ENCODE results near the gene RTEL1.
"Not testable (repeated sequence)": the region's sequence is repeated elsewhere in the genome, so short reads cannot be mapped to it uniquely, and the experiment has no call there.

RTEL1 gene

DNA sequence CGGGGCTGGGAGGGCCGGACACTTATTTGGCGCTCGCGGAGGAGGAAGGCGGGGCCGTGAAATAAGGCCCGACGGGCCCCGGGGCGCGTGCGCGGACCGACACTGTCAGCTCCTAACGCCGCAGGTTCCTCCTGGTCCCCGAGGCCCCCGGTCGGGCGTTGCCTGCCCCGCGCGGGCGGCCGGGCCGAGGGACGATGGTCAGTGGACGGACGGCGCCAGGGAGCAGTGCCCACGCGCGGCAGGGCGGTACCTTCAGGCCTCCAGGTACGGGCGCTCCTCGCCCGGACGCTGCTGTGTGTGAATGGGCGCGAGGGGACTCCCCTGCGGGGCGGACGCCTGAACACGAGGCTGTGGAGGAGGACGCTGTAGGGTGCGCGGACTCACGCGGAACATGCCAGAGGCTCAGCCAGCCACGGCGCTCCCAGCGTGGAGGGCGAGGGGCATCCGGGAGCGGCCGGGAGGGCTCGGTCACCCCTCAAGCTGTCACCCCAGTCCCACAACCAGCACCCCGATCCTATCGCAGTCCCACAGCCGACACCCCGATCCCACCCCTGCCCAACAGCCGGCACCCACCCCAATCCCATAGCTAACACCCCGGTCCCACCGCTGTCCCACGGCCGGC, 30.9 kb upstream of the RTEL1 start:
- peak; percentile 94 for DNase-seq (ENCODE audit: low spot score)

DNA sequence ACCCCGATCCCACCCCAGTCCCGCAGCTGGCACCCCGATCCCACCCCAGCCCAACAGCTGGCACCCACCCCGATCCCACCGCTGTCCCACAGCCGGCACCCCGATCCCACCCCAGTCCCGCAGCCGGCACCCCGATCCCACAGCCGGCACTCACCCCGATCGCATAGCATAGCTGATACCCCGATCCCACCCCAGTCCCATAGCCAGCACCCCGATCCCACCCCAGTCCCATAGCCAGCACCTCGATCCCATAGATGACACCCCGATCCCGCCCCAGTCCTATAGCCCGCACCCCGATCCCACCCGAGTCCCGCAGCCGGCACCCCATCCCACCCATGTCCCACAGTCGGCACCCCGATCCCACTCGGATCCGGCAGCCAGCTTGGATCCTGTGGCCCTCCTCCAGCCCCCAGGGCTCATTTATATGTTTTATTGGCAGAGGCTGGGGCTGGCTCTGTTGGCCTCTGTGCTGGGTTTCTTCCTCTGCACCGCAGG, 30.3 kb upstream of the RTEL1 start:
- DNase-seq (ENCODE audit: low spot score), result no peak

DNA sequence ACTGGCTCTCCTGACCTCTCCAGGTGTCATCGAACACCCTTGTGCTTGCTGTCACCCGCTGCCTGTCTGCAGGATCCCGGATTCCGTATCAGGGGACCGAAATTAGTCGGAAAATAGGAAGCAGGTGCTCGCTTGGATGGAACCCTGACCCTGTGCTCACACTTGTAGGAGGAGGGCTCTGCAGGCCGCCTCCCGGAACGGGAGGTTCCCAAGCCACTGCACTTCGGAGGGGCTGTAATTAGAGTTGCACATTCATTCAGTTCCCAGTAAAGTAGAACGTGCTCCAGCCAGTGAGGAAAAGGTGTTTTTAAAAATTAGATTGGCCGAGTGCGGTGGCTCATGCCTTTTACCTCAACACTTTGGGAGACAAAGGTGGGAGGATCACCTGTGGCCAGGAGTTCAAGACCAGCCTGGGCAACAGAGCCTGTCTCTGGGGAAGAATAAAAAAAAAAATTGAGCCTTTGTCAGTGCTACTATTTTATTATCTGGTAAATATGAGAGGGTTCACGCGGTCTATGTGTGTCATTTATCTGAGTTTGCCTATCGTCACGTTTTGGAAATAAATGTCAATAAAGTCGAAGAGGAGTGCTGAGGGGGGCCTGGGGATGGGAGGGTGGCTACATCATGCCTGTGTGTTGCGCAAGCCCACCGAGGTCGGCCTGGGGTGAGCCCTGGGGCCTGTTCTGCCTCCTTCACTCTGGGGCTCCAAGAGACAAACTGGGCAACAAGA, 29.7 kb upstream of the RTEL1 start:
- peak; percentile 86 for DNase-seq (ENCODE audit: low spot score)

DNA sequence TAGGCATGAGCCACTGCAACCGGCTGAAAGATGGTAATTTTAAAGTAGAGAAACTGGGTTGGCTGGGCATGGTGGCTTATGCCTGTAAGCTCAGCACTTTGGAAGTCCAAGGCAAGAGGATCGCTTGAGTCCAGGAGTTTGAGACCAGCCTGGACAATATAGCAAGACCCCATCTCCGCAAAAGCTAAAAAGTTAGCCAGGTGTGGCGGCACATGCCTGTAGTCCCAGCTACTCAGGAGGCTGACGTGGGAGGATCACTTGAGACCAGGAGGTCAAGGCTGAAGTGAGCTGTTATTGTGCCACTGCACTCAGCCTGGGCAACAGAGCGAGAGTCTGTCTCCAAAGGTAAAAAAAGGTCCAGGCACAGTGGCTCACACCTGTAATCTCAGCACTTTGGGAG, 27.2 kb upstream of the RTEL1 start:
- DNase-seq (ENCODE audit: low spot score), result not testable (repeated sequence)

DNA sequence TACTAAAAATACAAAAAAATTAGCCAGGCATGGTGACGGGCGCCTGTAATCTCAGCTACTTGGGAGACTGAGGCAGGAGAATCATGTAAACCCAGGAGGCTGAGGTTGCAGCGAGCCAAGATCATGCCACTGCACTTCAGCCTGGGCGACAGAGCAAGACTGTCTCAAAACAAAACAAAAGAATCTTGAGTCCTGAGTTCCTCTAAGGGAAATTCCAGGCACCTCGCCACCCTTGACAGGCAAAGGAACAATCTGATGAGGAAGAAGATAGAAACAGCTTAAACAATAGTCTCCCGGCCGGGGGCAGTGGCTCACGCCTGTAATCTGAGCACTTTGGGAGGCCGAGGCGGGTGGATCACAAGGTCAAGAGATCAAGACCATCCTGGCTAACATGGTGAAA, 26.7 kb upstream of the RTEL1 start:
- not testable (repeated sequence) for DNase-seq (ENCODE audit: low spot score)

DNA sequence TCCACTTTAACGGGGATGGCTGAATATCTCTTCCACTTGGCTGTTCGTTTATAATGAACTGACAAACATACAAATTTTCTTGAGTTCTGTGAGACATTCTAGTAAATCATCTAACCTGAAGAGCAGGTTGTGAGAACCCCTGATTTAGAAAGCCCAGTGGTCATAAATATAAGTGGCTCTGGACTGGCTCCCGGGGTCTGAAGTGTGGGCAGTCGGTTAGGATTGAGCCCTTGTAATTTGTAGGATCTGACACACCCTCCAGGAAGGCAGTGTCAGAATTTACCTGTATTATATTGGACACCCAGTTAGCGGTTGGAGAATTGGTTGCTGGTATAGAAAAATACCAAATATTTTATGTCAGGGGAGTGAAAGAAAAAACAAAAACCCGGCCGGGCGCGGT, 24.4 kb upstream of the RTEL1 start:
- DNase-seq (ENCODE audit: low spot score), result no peak

DNA sequence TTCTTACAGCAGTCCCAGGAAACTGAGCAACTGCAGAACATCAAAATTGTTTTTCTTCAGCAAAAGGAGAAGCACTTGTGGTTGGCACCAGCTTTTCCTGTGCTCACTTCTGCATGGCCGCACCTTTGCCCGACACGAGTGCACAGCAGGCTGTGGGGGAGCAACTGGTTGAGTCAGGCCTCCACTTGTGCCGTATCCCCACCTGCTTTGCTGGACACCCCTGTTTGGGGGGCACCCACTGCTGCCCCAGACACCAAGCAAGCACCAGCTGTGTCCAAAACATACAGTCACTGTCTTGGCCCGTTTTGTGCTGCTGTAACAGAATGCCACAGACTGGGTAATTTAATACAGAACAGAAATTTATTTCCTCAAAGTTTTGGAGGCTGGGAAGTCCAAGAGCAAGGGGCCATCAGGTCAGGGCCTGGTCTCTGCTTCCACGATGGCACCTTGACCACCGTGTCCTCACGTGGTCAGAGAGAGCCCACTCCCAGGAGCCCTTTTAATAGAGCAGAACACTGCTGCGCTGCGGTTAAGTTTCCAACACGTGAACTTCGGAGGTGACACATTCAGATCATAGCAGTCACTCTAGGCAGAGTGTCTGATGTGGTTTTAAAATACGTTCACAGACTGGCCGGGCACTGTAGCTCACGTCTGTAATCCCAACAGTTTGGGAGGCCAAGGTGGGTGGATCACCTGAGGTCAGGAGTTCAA, 22.5 kb upstream of the RTEL1 start:
- DNase-seq (ENCODE audit: low spot score), result peak; percentile 87

DNA sequence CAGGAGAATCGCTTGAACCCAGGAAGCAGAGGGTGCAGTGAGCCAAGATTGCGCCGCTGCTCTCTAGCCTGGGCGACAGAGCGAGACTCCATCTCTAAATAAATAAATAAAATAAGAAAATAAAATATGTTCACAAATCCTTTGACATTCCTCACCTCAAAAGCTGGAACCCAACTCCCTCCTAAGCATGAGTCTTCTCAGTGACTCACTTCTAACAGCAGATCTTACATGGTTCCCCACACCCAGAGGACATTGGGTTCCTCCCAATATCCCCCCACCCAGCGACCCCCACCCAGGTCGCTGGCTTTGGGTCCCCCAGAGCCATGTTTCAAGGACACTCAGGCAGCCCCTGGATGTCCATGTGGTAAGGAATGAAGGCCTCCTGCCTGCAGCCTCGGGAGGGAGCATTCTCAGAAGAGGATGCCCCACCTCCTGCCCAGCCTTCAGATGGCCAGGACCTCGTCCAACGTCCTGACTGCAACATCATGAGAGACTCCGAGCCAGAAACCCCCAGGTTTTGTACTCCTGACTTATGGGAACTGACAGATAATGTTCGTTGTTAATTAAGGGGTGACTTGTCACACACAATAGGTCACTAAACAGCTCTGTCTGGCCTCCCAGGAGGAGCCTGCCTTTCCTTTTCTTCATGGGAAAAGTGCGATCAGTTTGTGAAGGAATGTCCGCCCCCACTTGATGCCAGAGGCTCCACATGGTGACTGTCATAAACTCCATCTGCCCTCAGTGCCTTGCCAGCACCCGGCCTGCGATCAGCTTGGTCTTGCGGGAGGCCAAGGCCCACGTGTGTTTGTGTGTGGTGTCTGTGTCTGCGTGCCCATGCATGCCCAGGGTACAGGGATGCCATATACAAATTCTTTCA, 21.1 kb upstream of the RTEL1 start:
- no peak for DNase-seq (ENCODE audit: low spot score)

DNA sequence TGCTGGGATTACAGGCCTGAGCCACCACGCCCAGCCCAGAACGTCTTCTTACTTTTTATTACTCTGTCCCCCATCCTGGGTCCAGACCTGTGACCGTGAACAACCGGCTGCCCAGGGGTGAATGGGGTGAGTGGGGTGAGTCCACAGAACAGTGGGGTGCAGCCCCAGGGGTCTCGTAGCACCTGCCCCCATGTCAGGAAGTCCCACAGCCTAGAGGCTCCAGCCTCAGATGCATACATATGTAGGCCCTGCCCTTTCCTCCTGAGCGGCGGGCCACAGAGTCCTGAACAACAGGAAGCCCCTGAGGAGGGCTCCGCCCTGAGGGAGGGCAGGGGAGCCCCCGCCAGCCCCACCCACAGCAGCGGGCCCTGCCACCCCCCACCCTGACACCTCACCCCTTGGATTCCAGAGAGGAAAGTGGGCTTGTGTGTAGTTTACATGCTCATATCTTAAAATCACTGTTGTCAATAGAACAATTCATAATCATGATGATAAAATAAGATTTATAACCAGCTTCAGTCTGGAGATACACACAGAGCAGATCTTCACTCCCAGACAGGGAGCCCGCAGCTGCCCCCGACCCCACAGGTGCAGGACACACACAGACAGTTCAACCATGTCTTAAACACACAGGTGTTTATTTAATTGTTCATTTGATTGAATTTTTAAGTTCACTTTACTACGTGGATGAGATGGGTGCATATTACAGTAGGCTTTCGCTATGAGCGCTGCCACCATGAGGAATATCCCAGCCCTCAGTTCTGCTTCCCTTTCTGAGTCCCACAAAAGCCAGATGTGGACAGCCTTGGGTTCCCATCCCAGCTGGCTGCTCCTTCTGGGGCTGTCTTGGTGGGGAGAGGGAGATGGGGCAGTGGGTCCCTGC, 18.8 kb upstream of the RTEL1 start:
- peak; percentile 73 for DNase-seq (ENCODE audit: low spot score)

DNA sequence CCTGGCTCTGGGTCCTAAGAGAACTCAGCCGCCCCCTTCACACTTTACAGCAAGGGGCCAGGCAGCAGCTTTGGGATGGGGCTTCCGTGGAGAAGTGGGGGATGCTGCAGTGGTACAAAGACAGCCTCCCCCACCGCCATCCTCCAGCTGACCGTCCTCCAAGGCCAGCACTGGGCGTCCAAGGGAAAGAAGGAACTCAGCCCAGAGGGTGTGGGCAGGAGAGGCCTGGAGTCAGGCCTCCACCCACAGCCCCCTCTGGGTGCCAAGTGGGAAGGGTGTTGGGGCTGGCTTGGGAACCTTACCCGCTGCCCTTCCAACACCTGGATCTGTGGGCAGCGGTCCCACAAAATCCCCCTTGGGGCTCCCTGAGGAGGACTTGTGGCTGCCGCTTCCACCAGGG, 18.0 kb upstream of the RTEL1 start:
- no peak for DNase-seq (ENCODE audit: low spot score)

DNA sequence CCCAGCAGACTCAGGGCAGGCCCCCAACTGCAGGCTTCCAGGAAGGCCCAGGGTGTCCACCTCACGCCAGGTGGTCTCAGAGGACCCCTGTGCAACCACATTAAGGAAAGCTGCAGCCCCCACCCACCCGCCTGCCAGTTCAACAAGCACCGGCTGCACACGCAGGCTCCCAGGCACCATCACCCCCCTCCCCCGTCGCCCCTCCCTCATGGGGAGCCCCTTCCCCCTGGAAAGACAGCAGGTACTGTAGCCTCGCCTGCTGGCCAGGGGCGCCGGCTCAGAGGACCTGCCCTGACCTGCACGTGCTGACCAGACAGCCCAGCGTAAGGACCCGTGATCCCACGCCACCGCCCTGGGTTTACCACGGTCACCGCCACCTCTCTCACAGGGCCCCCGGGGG, 17.4 kb upstream of the RTEL1 start:
- not testable (repeated sequence) for DNase-seq (ENCODE audit: low spot score)

DNA sequence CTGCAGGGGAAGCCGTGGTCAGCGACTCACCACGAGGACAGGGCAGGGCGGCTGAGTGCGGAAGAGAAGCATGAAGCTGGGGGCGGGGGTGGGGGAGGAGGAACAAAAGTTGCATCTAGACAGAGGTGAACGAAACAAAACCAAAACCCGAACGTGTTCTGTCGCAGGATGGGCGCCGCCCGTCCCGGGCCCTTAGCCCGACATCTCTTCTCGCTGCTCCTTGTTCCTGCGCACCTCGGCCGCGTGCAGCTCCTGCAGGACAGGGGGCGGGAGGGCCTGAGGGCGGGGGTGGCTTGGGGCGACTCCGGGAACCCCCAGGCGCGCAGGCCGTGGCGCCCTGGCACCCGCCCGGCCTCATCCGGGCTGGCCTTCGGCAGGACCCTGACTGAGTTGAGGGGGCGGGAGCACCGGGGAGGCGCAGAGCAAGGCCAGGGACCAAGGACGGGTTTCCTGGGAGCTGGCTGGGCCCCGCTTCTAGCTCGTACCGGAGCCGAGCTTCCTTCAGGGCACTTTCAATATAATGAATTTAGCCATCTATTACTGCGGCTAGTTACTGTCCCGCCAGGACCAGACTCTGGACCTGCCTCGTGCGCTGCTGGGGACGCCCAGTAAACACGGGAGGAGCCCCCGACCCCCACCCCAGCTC, 16.8 kb upstream of the RTEL1 start:
- DNase-seq (ENCODE audit: low spot score), result peak; percentile 45

DNA sequence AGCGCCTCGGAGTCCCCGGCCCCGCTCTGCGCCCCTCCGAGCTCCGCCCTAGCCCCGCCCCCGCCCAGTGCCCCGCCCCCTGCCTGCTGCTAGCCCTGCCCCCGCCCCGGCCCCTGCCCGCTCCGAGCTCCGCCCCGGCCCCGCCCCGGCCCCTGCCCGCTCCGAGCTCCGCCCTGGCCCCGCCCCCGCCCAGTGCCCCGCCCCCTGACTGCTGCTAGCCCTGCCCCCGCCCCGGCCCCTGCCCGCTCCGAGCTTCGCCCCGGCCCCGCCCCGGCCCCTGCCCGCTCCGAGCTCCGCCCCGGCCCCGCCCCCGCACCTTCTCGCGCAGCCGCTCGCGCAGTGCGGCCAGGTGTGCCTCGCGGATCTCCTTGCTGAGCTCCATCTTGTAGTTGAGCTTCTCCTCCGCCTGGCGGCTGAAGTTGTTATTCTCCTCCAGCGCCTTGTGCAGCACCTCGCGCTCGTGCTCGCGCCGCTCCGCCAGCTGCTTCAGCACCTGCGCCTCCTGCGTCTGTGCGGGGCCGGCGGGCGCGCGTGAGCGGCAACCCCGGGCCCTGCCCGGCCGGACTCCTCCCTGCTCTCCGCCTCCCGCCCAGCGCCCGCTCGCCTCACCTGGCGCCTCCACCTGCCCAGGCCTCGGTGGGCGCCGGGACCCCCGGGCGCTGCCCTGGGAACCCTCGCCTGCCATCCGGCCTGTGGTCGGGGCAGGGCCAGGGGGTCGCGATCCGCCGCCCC, 16.2 kb upstream of the RTEL1 start:
- peak; percentile 95 for DNase-seq (ENCODE audit: low spot score)

DNA sequence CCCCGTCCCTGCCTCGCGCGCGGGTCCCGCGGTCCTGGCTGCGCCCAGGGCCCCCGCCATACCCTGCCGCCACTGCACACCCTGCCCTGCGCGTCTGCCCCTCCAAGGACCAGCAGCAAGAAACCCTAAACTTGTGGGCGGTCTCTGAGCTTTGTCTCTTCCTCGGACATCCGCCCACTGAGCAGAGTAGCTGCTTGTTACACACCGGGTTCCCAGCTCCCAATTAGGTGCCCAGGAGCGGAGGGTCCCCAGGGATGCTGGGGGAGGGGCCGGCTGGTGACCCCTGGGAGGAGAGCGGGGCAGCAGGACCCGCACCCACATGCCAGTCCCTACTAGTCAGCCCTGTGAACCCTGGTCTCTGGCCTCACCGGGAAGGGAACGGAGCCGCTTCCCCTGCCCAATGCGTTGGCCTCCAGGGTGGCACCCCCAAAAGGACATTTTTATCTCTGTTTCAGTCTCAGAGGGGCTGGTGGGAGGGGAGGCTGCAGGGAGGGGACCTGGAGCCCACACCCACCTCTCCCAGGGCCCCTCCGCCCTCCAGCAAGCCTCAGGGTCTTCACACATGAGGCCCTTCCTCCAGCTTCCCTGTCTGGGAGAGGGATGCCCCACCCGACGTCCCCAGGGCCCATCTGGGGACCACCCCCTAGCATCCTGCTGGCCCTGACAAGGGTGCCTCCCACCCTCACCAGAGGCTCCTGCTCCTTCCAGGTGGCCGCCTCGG, 15.4 kb upstream of the RTEL1 start:
- no peak for DNase-seq (ENCODE audit: low spot score)

DNA sequence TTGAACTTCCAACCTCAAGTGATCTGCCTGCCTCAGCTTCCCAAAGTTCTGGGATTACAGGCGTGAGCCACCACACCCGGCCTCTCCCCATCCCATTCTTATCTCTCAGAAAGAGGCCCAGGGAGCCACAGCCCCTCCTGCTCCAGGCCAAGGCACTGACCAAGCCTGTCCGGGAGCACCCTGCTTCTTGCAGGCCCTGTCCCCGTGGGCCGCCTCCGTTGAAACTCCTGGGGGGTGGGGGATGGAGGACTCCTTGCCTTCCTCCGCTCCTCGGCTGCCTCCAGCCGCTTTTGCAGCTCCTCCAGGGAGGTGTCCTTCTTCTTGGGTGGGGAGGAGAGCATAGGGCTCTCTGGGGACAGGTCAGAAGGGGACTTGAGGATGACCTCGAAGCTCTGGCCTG, 14.6 kb upstream of the RTEL1 start:
- DNase-seq (ENCODE audit: low spot score), result no peak

DNA sequence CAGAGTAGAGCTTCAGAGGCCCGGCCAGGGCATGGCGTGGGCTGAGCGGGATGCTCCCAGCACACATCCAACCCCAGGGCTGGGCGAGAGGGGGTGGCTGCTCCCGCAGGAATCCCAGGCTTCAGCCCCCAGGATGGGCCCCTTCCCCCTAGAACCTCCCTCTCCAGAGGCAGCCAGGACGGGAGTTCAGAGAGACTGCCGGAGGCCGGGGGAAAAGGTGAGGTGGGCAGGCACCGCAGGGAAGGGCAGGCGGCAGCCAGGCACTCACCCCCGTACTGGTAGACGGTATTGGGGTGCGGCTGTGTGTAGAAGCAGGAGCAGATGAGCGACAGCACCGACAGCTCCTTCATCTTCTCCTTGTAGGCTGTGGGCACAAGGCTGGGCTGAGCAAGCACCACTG, 14.2 kb upstream of the RTEL1 start:
- no peak for DNase-seq (ENCODE audit: low spot score)

DNA sequence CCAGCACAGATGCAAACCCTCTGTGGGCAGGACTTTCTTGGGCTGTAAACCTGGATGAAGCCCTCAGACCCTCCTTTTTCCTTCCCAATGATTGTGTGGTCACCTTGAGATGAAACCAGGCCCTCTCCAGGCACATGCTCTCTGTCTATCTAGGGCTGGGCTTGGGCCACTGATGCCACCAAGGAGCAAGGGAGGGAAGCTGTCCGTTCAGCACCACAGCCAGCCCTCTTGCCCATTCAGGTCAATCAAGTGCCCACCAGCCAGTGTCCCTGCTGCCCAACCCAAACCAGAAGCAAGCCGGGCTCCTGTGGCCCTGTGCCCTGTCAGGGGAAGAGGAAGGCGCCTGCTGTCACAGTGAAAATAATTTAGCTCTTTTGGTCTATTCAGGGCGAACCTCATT, 12.9 kb upstream of the RTEL1 start:
- no peak for DNase-seq (ENCODE audit: low spot score)

DNA sequence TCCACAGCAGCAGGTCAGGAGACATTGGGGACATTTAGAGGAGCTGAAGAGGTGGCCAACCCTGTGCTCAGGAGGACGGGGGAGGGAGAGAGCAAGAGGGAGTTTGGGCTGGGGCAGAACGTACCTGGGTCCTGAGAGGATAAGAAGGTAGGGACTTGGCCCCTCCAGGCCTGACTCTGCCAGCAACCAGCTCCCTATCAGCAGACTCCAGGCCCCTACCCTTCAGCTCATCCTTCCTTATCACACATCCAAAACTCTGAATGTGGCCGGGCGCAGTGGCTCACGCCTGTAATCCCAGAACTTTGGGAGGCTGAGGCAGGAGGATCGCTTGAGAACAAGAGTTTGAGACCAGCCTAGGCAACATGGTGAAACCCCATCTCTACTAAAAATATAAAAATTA, 9.9 kb upstream of the RTEL1 start:
- DNase-seq (ENCODE audit: low spot score), result no peak

DNA sequence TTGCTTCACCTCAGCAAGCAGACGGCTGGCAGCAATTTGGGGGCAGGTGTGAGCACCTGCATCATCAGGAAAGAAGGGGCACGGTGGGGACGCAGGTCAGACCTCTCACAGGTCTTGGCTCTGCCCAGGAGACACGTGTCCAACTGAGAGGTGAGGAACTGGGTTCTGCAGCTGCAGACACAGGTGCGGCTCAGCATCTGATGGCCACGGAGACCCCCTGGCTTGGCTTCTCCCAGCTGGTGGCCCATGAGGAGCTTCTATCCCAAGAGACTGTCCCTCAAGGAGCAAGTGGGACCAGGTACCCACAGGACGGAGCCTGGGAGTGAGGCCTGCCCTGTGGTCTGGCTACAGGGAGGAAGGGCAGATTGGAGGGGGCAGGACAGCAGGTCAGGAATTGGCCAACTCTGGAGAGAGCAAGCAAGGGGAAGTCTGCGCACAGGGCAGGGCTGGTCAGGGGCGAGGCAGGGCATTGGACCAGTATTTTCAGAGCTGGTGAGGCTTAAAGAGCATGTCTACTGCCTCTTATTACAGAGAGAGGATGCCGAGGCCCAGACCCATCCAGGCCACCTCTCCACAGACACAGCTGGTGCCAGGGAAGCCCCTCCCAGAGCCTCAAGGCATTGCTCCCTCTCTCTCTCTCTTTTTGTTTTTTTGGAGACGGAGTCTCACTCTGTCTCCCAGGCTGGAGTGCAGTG, 9.1 kb upstream of the RTEL1 start:
- no peak for DNase-seq (ENCODE audit: low spot score)

Measured in activated CD4-positive, alpha-beta T cell treated with anti-CD3 and anti-CD28 coated beads, Interleukin-2, Interleukin-4, amounts not matched to agents 100 ng/mL and 50 ng/mL, durations not matched to agents 16 hours and 8 hours (primary cell).